ENCODE results near the gene RAB11FIP4. TPM values are rescaled to one million over a fixed set of nuclear protein-coding genes. Genes with fewer than 3 reads are reported as not detected.
"Not testable (repeated sequence)": the region's sequence is repeated elsewhere in the genome, so short reads cannot be mapped to it uniquely, and the experiment has no call there.

The RAB11FIP4 gene
- total RNA-seq, 3 donors from 2014 or later: 9.9 to 11.0 (median 10.8) TPM

DNA sequence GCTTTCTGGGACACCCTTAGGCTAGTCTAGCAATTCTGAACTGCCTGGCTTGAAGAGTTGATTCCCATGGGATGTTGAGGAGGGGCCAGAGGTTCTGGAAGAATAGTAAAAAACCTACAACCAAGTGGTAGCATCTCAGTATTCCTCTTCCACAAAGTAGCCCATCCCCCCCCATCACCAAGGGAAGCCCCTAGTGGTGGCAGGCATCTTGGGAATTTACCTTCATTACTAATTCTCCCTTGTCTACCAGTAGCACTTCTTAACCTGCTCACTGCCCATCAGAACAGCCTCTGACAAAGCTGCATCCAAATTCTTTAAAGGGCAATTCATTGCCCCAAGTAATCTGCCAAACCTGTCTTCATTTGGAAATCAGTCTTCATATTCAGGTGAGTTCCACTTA is 12.8 kb upstream of the RAB11FIP4 start:
- no peak overlapping the region for H3K4me3 Mint-ChIP-seq
- H3K9me3 Mint-ChIP-seq: no peaks in the 10 kb centered on the region
- ATAC-seq: no peak
- no peak for DNase-seq
- peaks cover 7% of the 10 kb centered on the region for H3K36me3 Mint-ChIP-seq (ENCODE audit: insufficient read depth)
- H3K27me3 Mint-ChIP-seq (ENCODE audit: low read depth): no peaks in the 10 kb centered on the region
- H3K4me1 Mint-ChIP-seq (ENCODE audit: low read depth): no peaks in the 10 kb centered on the region

DNA sequence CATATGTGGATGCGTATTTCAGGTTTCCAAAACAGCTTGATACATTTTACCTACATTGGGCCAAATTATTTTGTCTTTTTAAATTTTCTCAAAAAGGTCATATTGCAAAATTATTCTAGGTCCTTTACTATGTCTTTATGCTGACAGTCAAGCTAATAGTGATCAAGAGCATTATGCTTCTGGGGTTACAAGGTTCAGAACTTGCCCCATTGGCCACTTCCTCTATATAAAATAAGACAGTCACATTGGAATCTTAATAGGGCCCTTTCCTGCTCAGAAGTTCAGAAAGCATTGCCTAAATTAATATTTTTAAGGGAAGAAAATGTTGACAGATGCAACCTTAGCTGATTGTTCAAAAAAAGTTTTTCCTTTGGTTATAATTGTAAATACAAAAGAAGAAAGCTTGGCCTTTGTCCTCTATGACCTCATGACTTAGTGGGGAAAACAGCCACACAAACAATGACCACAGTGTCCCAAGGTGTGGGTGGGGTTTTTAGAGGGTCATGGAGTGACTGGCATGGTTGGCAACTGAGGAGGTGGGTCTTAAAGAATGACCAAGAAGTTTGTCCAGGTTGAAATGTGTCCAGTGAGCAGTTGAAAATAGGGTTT is 11.8 kb upstream of the RAB11FIP4 start:
- no peaks in the 10 kb centered on the region for H3K4me1 Mint-ChIP-seq (ENCODE audit: low read depth)
- no peaks in the 10 kb centered on the region for H3K9me3 Mint-ChIP-seq
- H3K4me3 Mint-ChIP-seq: no peak overlapping the region
- H3K27me3 Mint-ChIP-seq (ENCODE audit: low read depth): no peaks in the 10 kb centered on the region
- DNase-seq: no peak
- H3K36me3 Mint-ChIP-seq (ENCODE audit: insufficient read depth): peaks cover 3% of the 10 kb centered on the region
- no peak for ATAC-seq

- Mint-ChIP-seq H3K4me3 (no peak overlapping the region), H3K27me3 (ENCODE audit: low read depth) (no peaks in the 10 kb centered on the region), H3K9me3 (no peaks in the 10 kb centered on the region), H3K36me3 (ENCODE audit: insufficient read depth) (no peaks in the 10 kb centered on the region), H3K4me1 (ENCODE audit: low read depth) (no peaks in the 10 kb centered on the region)
- no peak for DNase-seq
- ATAC-seq: no peak
These were observed 10.3 kb upstream of the RAB11FIP4 start for GRCh38 chr17:31381165-31381668.

GRCh38 chr17:31382668-31383275 is 8.7 kb upstream of the RAB11FIP4 start:
- H3K4me1 Mint-ChIP-seq (ENCODE audit: low read depth); H3K27me3 Mint-ChIP-seq (ENCODE audit: low read depth); H3K9me3 Mint-ChIP-seq; H3K4me3 Mint-ChIP-seq; ATAC-seq; DNase-seq; H3K36me3 Mint-ChIP-seq (ENCODE audit: insufficient read depth): not testable (repeated sequence)

DNA sequence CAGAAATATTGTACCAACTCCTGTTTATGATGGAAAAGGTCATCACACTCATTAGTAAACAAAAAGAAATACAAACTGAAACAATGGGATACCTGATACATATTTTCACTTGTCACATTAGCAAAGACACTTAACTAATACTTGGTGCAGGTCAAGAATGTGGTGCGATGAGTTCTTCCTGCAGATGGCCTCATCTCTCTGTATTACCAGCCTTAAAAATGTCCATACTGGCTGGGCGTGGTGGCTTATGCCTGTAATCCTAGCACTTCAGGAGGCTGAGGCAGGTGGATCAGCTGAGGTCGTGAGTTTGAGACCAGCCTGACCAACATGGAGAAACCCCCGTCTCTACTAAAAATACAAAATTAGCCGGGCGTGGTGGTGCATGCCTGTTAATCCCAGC is 8.0 kb upstream of the RAB11FIP4 start:
- DNase-seq; H3K4me1 Mint-ChIP-seq (ENCODE audit: low read depth); H3K27me3 Mint-ChIP-seq (ENCODE audit: low read depth); H3K4me3 Mint-ChIP-seq; H3K9me3 Mint-ChIP-seq; H3K36me3 Mint-ChIP-seq (ENCODE audit: insufficient read depth); ATAC-seq: not testable (repeated sequence)

DNA sequence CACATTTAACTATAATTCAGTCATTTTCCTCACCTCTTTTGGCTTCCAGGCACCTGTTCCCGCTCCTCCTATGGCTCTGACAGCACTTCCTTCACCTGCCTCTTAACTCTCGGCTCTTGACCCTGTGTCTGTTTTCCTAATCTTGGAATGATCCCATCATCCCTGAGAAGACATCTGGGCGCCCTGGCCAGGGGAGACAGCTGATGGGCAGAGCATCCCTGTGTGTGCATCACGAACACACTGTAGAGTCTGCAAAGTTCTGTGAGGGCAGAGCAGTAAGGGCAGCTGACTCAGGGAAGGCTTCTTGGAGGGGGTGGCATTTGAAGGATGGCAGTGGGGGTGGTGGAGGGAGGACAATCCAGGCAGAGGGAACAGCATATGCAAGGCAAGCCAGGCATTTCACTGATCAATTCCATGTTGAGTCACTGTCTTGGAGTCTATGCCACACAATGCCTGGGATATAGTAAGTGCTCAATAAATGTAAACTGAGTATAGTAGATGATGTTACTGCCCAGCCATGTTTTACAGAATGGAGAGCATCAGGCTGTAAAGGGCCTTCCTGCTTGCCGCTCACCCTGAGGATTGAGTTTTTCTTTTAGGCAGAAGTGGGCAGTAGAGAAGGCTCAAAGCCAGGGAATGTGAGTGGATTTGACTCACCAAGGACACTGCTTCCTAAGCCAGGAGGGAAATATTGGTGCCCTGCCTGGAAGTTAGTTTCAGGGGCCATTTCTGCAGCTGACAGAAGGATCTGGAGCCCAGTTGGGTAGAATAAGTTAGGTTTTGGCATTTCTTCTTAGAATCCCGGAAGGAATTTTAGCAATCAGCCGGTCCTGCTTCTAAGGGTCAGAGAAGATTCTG is 5.8 kb upstream of the RAB11FIP4 start:
- DNase-seq: no peak
- Mint-ChIP-seq H3K36me3 (ENCODE audit: insufficient read depth) (no peaks in the 10 kb centered on the region), H3K4me1 (ENCODE audit: low read depth) (no peaks in the 10 kb centered on the region), H3K9me3 (no peaks in the 10 kb centered on the region), H3K27me3 (ENCODE audit: low read depth) (peaks cover 10% of the 10 kb centered on the region), H3K4me3 (no peak overlapping the region)
- ATAC-seq: no peak

DNA sequence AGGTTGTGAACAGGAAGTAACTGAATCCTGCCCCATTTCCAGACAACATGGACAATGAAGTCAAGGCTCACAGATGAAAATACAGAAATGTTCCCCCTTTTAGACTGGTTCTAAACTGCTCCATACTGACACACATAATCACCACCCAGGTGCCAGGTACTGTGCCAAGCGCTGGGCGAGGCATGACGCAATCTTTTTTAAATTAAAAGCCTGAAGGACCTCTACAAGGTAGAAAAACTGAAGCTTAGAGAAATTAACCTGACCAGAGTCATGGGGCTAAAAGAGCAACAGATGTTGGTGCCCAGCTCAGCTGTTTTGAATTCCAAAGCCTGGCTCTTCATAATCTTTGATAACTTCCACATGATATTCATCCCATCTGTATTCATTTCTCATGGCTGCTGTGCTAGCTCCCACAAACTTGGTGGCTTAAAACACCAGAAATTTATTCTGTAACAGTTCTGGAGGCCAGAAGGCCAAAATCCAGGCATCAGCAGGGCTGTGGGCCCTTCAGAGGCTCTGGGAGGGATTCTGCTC is 4.9 kb upstream of the RAB11FIP4 start:
- peaks cover 13% of the 10 kb centered on the region for H3K27me3 Mint-ChIP-seq (ENCODE audit: low read depth)
- H3K9me3 Mint-ChIP-seq: no peaks in the 10 kb centered on the region
- ATAC-seq (no peak), DNase-seq (no peak)
- no peak overlapping the region for H3K4me3 Mint-ChIP-seq
- H3K36me3 Mint-ChIP-seq (ENCODE audit: insufficient read depth): no peaks in the 10 kb centered on the region
- no peaks in the 10 kb centered on the region for H3K4me1 Mint-ChIP-seq (ENCODE audit: low read depth)

DNA sequence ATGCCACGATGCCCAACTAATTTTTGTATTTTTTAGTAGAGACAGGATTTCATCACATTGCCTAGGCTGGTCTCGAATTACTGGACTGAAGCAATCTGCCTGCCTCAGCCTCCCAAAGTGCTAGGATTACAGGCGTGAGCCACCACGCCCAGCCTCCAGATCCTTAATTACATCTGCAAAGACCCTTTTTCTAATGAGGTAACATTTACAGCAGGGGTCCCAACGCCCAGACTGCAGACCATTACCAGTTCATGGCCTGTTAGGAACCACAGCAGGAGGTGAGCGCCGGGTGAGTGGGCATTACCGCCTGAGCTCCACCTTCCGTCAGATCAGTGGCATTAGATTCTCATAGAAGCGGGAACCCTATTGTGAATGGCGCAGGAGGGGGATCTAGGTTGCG is 4.0 kb upstream of the RAB11FIP4 start:
- DNase-seq (no peak), ATAC-seq (no peak)
- H3K9me3 Mint-ChIP-seq: no peaks in the 10 kb centered on the region
- no peak overlapping the region for H3K4me3 Mint-ChIP-seq
- H3K4me1 Mint-ChIP-seq (ENCODE audit: low read depth): peaks cover 3% of the 10 kb centered on the region
- peaks cover 17% of the 10 kb centered on the region for H3K27me3 Mint-ChIP-seq (ENCODE audit: low read depth)
- no peaks in the 10 kb centered on the region for H3K36me3 Mint-ChIP-seq (ENCODE audit: insufficient read depth)

DNA sequence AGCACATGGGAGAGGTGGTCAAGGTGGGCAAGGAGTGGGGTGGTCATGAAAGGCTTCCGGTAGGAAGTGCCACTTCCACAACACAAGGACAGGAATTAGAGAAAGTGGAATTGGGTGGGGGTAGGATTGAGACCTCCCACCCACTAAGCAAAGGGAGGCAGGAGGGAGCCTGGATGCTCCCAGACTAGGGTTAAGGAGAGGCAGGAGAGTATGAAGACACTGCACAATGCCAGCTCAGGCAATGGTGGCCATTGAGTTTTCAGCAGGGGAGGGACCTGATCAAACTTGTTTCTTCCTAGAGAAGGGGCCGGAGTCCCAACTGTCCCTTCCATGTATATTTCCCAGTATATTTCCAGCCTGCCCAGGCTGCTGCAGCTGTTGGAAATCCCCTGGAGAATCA is 3.1 kb upstream of the RAB11FIP4 start:
- DNase-seq (no peak), ATAC-seq (no peak)
- H3K36me3 Mint-ChIP-seq (ENCODE audit: insufficient read depth): no peaks in the 10 kb centered on the region
- H3K9me3 Mint-ChIP-seq: no peaks in the 10 kb centered on the region
- peaks cover 5% of the 10 kb centered on the region for H3K4me1 Mint-ChIP-seq (ENCODE audit: low read depth)
- peaks cover 26% of the 10 kb centered on the region for H3K27me3 Mint-ChIP-seq (ENCODE audit: low read depth)
- H3K4me3 Mint-ChIP-seq: no peak overlapping the region

GRCh38 chr17:31388770-31389656 is 2.5 kb upstream of the RAB11FIP4 start:
- Mint-ChIP-seq H3K36me3 (ENCODE audit: insufficient read depth) (no peaks in the 10 kb centered on the region), H3K9me3 (no peaks in the 10 kb centered on the region), H3K27me3 (ENCODE audit: low read depth) (peaks cover 32% of the 10 kb centered on the region), H3K4me3 (no peak overlapping the region), H3K4me1 (ENCODE audit: low read depth) (peaks cover 5% of the 10 kb centered on the region)
- peak; percentile 38 to 41 for ATAC-seq
- DNase-seq: peak; percentile 46

GRCh38 chr17:31389657-31390381 is 1.7 kb upstream of the RAB11FIP4 start:
- no peak for DNase-seq
- Mint-ChIP-seq H3K27me3 (ENCODE audit: low read depth) (peaks cover 37% of the 10 kb centered on the region), H3K9me3 (no peaks in the 10 kb centered on the region), H3K4me1 (ENCODE audit: low read depth) (peaks cover 5% of the 10 kb centered on the region), H3K36me3 (ENCODE audit: insufficient read depth) (no peaks in the 10 kb centered on the region), H3K4me3 (peak overlapping the region; percentile 59)
- no peak for ATAC-seq

DNA sequence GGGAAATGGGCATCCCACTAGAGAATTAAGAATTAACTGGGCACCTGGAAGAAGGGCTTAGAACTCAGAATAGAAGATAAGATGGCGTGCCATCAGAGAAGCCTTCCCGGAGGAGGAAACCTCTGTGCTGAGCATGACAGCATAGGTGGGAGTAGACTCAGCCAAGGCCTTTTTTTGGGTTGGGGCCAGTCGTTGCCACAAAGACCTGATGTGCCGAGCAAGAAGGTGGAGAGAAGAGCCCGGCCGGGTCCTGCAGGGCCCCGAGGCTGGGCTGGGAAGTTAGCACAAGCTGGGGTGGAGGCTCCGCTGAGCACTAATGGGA is 1.1 kb upstream of the RAB11FIP4 start:
- Mint-ChIP-seq H3K4me3 (peak overlapping the region; percentile 59), H3K27me3 (ENCODE audit: low read depth) (peaks cover 40% of the 10 kb centered on the region), H3K4me1 (ENCODE audit: low read depth) (peaks cover 5% of the 10 kb centered on the region), H3K9me3 (no peaks in the 10 kb centered on the region), H3K36me3 (ENCODE audit: insufficient read depth) (no peaks in the 10 kb centered on the region)
- DNase-seq (no peak), ATAC-seq (no peak)

GRCh38 chr17:31390748-31391495 is 553 bp upstream of the RAB11FIP4 start:
- H3K27me3 Mint-ChIP-seq (ENCODE audit: low read depth): peaks cover 43% of the 10 kb centered on the region
- peak; percentile 20 to 27 for ATAC-seq
- no peak for DNase-seq
- H3K4me1 Mint-ChIP-seq (ENCODE audit: low read depth): peaks cover 5% of the 10 kb centered on the region
- H3K4me3 Mint-ChIP-seq: peak overlapping the region; percentile 59
- no peaks in the 10 kb centered on the region for H3K9me3 Mint-ChIP-seq
- no peaks in the 10 kb centered on the region for H3K36me3 Mint-ChIP-seq (ENCODE audit: insufficient read depth)

Measured in activated T-cell treated with anti-CD3 and anti-CD28 coated beads, Interleukin-2, amount 50 U/mL, for 4 hours (primary cell).